WI38 (cell line): ENCODE measurements around the gene DNAL1.
"Not testable (repeated sequence)": the region's sequence is repeated elsewhere in the genome, so short reads cannot be mapped to it uniquely, and the experiment has no call there.

Experiments used
- H3K4me3 ChIP-seq: 2 replicates; pipeline ENCODE4 v1.5.1; 2011; ENCODE audit warnings: low read depth, mild to moderate bottlenecking, control low read depth, low read length
- CTCF ChIP-seq: IDR thresholded peaks from 2 replicates; pipeline ENCODE4 v1.5.1; 2012; ENCODE audit warnings: low read depth, mild to moderate bottlenecking, control low read depth, low read length

DNAL1 gene

DNA sequence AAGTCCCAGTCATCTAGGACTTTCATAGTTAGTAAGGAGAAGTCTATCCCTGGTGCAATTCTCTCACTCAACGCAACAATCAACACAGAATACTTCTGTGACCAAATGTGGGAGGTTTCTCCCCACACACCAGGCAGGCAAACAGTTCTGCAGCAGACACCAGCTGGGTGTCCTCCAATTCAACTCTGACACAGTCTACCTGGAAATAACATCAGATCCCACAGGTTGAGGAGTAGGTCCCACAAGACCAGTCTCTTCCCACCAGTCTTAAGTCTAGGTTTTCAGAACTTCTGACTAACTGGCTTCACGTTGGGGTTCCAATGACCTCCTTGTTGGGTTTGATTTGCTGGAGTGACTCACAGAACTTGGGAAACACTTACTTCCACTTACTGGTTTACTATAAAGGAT is 17.6 kb upstream of the DNAL1 start:
- H3K4me3 ChIP-seq = no peak overlapping the region
- TF ChIP-seq CTCF = no peak

DNA sequence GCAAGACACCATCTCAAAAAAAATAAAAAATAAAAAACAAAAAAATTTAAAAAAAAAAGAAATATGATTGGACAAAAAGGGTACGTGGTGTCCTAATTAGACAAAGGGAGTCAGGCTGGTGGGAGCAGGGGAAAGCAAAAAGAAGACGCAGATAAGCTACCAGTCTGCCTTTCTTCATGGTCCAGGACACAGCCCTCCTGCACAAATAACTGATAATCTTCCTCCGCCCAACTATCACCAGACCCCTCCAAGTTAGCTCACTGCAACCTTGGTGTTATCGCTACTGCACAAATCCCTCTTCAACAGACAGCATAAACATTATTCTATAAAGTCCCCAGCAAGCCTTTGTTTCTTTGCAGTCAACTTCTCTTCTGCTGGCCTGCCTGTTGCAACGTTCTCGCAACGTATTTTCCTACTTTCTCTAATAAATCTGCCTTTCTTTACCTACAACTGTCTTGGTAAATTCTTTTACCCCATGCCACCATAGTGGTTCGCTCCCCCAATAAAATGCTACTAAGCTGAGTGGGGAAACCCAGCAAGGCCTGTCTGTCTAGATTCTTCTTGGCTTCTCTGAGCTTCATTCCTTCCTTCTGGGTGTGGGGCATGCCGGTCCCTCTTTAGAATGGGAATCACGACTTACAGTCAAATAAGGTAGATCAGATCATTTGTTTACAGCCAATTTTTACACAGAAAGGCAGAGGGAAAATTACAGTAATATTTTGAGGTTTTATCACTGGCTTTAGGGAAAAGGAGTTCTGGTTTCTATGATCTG is 14.6 kb upstream of the DNAL1 start:
- no peak overlapping the region for H3K4me3 ChIP-seq
- no peak for TF ChIP-seq CTCF

DNA sequence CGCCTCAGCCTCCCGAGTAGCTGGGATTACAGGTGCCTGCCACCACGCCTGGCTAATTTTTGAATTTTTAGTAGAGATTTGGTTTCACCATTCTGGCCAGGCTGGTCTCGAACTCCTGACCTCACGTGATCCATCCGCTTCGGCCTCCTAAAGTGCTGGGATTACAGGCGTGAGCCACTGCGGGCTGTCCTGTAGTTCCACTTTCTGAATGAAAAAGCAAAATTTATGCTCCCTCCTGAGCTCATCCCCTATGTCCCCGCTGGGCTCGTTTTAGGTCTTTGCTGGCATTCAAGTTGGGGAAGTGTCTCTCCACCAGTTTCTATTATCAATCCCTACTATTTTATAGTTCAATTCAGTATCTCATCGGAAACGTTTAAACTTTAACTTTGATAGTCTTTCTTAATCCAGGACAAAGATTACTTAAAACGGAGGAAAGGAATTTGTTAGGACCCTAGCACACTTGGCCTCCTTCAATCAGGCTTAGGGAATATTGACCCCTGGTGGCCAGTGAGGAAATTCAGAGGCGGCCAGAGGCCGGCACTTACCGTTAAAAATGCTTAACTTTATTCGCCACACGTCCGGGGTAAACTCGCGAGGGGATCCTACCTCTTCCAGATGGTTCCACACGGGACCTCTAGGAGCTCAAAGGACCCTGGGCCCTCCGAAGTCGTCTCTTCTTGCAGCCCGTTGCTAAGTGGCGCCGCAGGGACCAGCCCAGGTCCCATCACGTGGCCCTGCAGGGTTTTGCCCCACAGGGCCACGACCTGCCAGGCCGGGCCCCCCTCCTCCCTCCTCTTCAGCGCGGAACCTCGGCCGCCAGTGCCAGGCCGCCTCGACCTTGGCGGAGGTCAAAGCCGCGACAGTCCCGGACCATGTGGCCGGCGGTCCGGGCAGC is 11.4 kb upstream of the DNAL1 start:
- H3K4me3 ChIP-seq = peak overlapping the region; percentile 40
- peak; percentile 92 for TF ChIP-seq CTCF

GRCh38 chr14:73634011-73634833 is 10.6 kb upstream of the DNAL1 start:
- peak overlapping the region; percentile 40 for H3K4me3 ChIP-seq
- no peak for TF ChIP-seq CTCF

DNA sequence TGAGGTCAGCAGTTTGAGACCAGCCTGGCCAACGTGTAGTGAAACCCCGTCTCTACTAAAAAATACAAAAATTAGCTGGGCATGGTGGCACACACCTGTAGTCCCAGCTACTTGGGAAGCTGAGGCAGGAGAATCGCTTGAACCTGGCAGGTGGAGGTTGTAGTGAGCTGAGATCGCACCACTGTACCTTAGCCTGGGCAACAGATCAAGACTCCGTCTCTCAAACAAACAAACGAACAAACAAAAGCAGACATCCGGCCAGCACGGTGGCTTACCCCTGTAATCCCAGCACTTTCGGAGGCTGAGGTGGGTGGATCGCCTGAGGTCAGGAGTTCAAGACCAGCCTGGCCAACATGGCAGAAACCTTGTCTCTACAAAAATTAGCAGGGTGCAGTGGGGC is 8.4 kb upstream of the DNAL1 start:
- H3K4me3 ChIP-seq = not testable (repeated sequence)

- TF ChIP-seq CTCF = no peak
- no peak overlapping the region for H3K4me3 ChIP-seq
Measured at GRCh38 chr14:73637830-73638229, 7.0 kb upstream of the DNAL1 start.

- TF ChIP-seq CTCF = no peak
- no peak overlapping the region for H3K4me3 ChIP-seq
Measured at GRCh38 chr14:73640796-73641365, 3.9 kb upstream of the DNAL1 start.
